GM12892 (cell line): ENCODE results near the gene FILIP1.

Experiments used
- DNase-seq: peaks from one replicate; pipeline ENCODE4 v3.0.0; 2011; ENCODE audit not compliant: insufficient read length
- FAIRE-seq: peaks from 2 replicates; lab custom pipeline; 2011; peaks lifted over from hg19 to GRCh38; lab: Jason Lieb, UNC
- POLR2A ChIP-seq: IDR thresholded peaks from 2 replicates; pipeline ENCODE4 v1.6.1; 2011; ENCODE audit warnings: low read depth, low read length, control low read depth
- POLR2AphosphoS5 ChIP-seq: IDR thresholded peaks from 2 replicates; pipeline ENCODE4 v1.6.1; 2011; ENCODE audit warnings: low read depth, low read length, control low read depth
- TAF1 ChIP-seq: IDR thresholded peaks from 2 replicates; pipeline ENCODE4 v1.6.1; 2011; ENCODE audit warnings: low read depth, mild to moderate bottlenecking, control low read depth, low read length, borderline replicate concordance

The FILIP1 gene

GRCh38 chr6:75273009-75273408 is 220.6 kb downstream of the FILIP1 start:
- TF ChIP-seq POLR2A = no peak
- TF ChIP-seq POLR2AphosphoS5 = no peak
- no peak for TF ChIP-seq TAF1
- DNase-seq = no peak
- no peak for FAIRE-seq

- TF ChIP-seq POLR2AphosphoS5 (no peak), POLR2A (no peak), TAF1 (no peak)
- no peak for DNase-seq
- FAIRE-seq = no peak
Measured at GRCh38 chr6:75272145-75272840, 221.3 kb downstream of the FILIP1 start.

DNA sequence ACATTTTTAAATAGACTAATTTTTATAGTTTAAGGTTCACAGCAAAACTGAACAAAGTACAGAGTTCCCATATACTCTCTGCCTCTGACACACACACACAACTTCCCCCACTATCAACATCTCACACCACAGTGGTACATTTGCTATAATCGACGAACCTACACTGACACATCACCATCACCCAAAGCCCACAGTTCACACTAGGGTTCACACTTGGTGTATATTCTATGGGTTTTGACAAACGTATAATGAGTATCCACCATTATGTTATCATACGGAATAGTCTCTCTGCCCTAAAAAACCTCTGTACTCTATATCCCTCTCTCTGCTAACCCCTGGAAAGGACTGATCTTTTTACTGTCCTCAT is 224.6 kb downstream of the FILIP1 start:
- FAIRE-seq = peak; percentile 60
- DNase-seq = no peak
- TF ChIP-seq POLR2AphosphoS5 = no peak
- TF ChIP-seq POLR2A = no peak
- TF ChIP-seq TAF1 = no peak

- FAIRE-seq = peak; percentile 17
Measured at GRCh38 chr6:75268121-75268987, 225.2 kb downstream of the FILIP1 start.

DNA sequence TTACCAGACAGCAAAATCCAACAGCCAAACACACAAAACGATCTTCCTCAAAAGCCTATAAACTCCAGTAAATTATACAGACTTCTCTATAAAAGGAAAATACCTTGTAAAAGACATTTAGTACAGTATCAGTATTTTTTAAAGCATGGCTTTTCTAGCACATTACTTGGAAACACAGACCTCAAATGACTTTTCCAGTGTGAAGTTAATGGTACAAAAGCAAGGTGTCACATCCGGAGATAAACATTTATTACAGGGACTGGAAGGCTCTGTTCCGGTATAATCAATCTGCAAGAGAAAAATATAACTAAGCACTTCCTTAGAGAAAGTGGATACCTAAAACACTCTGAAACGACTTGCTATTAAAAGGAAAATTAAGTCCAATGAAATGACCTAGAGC is 226.1 kb downstream of the FILIP1 start:
- TF ChIP-seq POLR2AphosphoS5 (no peak), TAF1 (no peak), POLR2A (no peak)
- no peak for DNase-seq
- FAIRE-seq = no peak

More at GRCh38 chr6:75268121-75268987, 225.2 kb downstream of the FILIP1 start:
- DNase-seq = no peak
- TF ChIP-seq POLR2AphosphoS5 (no peak), TAF1 (no peak), POLR2A (no peak)

GRCh38 chr6:75266716-75267291 is 226.8 kb downstream of the FILIP1 start:
- no peak for DNase-seq
- no peak for TF ChIP-seq POLR2AphosphoS5
- TF ChIP-seq TAF1 = no peak
- no peak for TF ChIP-seq POLR2A
- no peak for FAIRE-seq

GRCh38 chr6:75263401-75263750 is 230.2 kb downstream of the FILIP1 start:
- no peak for TF ChIP-seq TAF1
- no peak for TF ChIP-seq POLR2AphosphoS5
- TF ChIP-seq POLR2A = no peak
- DNase-seq (no peak), FAIRE-seq (no peak)

DNA sequence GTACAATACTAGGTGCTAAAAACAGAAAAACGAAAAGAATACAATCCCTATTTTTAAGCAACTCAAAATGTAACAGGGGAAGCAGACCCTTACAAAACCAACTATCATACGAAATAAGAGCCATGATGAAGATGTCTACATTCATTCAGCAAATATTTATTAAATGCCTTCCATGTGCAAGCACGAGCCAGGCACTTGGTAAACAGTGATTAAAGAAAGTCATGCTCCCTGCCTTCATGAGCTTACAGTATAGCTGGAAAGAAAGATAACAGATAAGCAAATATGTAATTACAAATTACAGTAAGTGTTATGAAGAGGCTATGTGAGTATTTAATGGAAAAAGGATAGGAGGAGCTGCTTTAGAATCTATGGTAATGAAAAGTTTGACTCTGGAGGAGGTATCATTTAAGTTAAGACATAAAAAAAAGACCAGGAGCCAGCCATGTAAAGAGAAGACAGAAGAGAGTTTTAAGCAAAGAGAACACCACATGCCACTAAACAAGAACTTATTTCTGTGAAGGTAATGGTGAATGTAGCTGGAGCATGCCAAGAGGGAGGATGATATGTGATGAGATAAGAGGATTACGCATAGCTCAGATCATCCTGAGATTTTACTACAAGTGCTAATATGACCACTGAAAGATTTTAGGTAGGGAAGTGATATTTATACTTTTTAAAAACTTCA is 230.7 kb downstream of the FILIP1 start:
- DNase-seq (no peak), FAIRE-seq (no peak)
- TF ChIP-seq POLR2A (no peak), TAF1 (no peak), POLR2AphosphoS5 (no peak)

DNA sequence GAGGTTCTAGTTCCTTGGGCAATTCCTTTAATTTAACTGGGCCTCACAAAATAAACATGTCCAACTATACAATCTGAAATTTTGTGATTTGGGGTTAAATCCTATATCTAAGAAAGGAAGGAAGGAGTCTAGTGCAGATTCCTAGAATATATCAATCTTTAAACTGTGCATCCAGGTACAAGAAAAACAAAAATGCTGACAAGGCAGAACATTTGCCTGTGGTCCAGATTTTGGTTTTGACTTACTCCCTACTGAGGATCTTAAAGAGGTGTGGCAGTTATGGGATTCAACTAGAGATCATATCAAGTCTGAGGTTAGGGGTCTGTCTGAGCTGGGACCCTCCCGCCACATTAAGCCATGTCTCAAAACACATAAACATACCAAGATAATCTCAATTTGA is 232.3 kb downstream of the FILIP1 start:
- no peak for DNase-seq
- FAIRE-seq = no peak
- no peak for TF ChIP-seq POLR2A
- TF ChIP-seq POLR2AphosphoS5 = no peak
- no peak for TF ChIP-seq TAF1

DNA sequence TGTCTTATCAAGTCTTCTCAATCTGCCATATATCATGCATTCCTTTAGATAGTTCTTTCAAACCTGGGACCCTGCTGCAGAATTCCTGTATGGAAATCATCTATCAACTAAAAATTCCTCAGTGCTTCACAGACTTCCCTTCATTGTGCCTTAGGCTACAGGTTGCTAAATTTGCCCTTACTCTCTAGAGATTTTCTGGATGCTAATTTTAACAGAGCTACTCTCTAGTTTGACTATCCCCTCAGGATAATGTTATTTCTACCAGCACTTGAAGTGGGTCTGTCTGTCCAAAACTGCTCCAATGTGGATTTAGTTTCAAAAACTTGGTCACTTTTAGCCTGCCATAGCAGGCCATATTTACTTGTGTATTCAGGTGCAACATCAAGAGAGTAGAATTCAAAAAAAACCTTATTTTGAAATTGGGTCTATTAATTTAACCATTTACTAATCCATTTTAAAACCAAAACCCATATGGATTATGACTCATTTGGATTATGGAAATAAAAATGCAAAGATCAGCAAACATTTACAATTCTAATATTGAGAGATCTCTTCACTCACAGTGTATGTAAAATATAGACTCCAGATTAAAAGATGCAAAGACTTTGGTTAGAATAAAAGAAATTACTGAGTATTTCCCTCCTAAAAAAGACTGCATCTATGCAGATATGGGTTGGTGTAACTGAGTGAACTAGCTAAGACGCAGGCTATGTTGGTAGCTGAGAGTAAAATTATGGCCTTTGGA is 236.1 kb downstream of the FILIP1 start:
- DNase-seq = no peak
- TF ChIP-seq POLR2A = no peak
- no peak for TF ChIP-seq TAF1
- TF ChIP-seq POLR2AphosphoS5 = no peak
- FAIRE-seq = no peak
